Esophagus squamous epithelium (tissue), 4 donors: ENCODE measurements around the gene KCNG2.

Experiments used
- POLR2A ChIP-seq, 4 donors: fragments of 450-650 bp; IDR thresholded peaks; one replicate each; pipeline ENCODE4 v1.6.1; 2017; ENCODE audit warnings: antibody characterized with exemption in 4 of 4, mild to moderate bottlenecking in 4 of 4, moderate library complexity in 3 of 4
- TF ChIP-seq, protein P1 (sequence below), 6 experiments: fragments of 450-650 bp in 4 of 6; fragments of 200-600 bp in 2 of 6; sonication (generic) in 2 of 6; IDR thresholded peaks; one replicate each; pipeline ENCODE4 v1.5.1; 2016 to 2019; ENCODE audit warnings: antibody characterized with exemption in 6 of 6, mild to moderate bottlenecking in 4 of 6, moderate library complexity in 4 of 6

- TF ChIP-seq, protein P1, sequence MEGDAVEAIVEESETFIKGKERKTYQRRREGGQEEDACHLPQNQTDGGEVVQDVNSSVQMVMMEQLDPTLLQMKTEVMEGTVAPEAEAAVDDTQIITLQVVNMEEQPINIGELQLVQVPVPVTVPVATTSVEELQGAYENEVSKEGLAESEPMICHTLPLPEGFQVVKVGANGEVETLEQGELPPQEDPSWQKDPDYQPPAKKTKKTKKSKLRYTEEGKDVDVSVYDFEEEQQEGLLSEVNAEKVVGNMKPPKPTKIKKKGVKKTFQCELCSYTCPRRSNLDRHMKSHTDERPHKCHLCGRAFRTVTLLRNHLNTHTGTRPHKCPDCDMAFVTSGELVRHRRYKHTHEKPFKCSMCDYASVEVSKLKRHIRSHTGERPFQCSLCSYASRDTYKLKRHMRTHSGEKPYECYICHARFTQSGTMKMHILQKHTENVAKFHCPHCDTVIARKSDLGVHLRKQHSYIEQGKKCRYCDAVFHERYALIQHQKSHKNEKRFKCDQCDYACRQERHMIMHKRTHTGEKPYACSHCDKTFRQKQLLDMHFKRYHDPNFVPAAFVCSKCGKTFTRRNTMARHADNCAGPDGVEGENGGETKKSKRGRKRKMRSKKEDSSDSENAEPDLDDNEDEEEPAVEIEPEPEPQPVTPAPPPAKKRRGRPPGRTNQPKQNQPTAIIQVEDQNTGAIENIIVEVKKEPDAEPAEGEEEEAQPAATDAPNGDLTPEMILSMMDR (IDR thresholded peaks at IDR 0.05), result no peak
- no peak for TF ChIP-seq POLR2A (IDR thresholded peaks at IDR 0.05)
These were observed 87.4 kb downstream of the KCNG2 start for GRCh38 chr18:79884963-79885728.
